Mesodermal cell (in vitro differentiated cells): ENCODE measurements around the gene CEACAM21. TPM values are rescaled to one million over a fixed set of nuclear protein-coding genes. Genes with fewer than 3 reads are reported as not detected.

Source experiments
- H3K27ac ChIP-seq: 2 replicates; pipeline ENCODE4 v1.7.0; 2013; ENCODE audit warnings: mild to moderate bottlenecking, low read depth, low read length, moderate library complexity; ENCODE audit not compliant: severe bottlenecking
- H3K36me3 ChIP-seq: 2 replicates; pipeline ENCODE4 v1.7.1; 2013; ENCODE audit warnings: mild to moderate bottlenecking, low read length, moderate library complexity; ENCODE audit not compliant: control insufficient read depth, insufficient read depth
- H3K4me1 ChIP-seq: one replicate; pipeline ENCODE4 v1.7.1; 2013; ENCODE audit warnings: mild to moderate bottlenecking, low read length; ENCODE audit not compliant: insufficient read depth, control insufficient read depth, poor library complexity, severe bottlenecking
- H3K4me3 ChIP-seq: 2 replicates; pipeline ENCODE4 v1.7.0; 2013; ENCODE audit warnings: low read length, control low read depth, mild to moderate bottlenecking; ENCODE audit not compliant: insufficient read depth, poor library complexity, severe bottlenecking; ENCODE audit errors: extremely low read depth
- H3K9me3 ChIP-seq: 2 replicates; pipeline ENCODE4 v1.7.1; 2013; ENCODE audit warnings: mild to moderate bottlenecking, low read length, moderate library complexity; ENCODE audit not compliant: control insufficient read depth
- whole genome bisulfite sequencing, 2 experiments: methylation state at CpG; one replicate each; pipeline ENCODE4 v1.1.5; 2013; ENCODE audit warnings: missing lambda C conversion rate in 2 of 2; ENCODE audit not compliant: insufficient coverage in 2 of 2; 5-methylcytosine and 5-hydroxymethylcytosine counted together
- polyA plus RNA-seq, 2 experiments: library from polyadenylated mRNA; stranded (reverse); fragments of 50-300 nt; gene quantifications; one replicate each; pipeline ENCODE4 v1.2.3, GENCODE V29; 2013

Gene CEACAM21
- polyA plus RNA-seq (2013, experiment 1 of 2), result 9.5 TPM
- 5.1 TPM for polyA plus RNA-seq (2013, experiment 2 of 2)

DNA sequence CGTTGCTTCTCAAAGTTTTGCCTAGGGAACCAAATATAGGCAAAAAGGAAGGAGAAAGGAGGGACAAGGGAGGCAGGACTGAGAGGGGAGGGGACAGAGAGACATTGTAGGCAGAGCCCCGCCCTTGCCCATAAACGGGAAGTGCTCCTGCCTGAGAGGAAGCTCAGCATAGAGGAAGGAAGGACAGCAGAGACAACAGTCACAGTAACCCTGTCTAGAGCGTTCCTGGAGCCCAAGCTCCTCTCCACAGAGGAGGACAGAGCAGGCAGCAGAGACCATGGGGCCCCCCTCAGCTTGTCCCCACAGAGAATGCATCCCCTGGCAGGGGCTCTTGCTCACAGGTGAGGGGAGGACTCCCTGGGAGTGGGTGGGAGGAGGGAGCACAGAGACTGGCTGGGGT lies at the start of gene CEACAM21:
Gene CEACAM21 (plus strand): TSS at position 169 of the 400 bp plus-strand sequence. CDS start 109 bp downstream, at position 278.
- no peaks in the 10 kb centered on the region for H3K36me3 ChIP-seq
- peaks cover 10% of the 10 kb centered on the region for H3K9me3 ChIP-seq
- H3K4me3 ChIP-seq, result no peak within 1 kb of the TSS
- WGBS, 2 experiments, result 29 to 51% methylated on average over 4 of the region's 4 CpGs
- H3K27ac ChIP-seq, result no peak within 1 kb of the TSS
- no peaks in the 10 kb centered on the region for H3K4me1 ChIP-seq

DNA sequence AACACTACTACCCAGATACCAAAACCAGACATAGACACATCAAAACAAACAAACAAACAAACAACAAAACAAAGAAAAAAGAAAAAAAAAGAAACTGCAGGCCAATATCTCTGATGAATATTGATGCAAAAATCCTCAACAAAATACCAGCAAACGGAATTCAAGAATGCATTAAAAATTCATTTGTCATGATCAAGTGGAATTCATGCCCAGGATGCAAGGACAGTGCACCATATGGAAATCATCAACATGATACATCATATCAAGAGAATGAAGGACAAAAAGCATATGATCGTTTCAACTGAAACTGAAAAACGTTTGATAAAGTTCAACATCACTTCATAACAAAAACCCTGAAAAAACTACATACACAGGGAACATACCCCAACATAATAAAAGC lies 48.9 kb upstream of the CEACAM21 start:
- Histone ChIP-seq H3K9me3 (peaks cover 2% of the 10 kb centered on the region), H3K36me3 (no peaks in the 10 kb centered on the region), H3K4me1 (no peaks in the 10 kb centered on the region), H3K27ac (no peak overlapping the region), H3K4me3 (no peak overlapping the region)
- WGBS, 2 experiments, result 82 to 100% methylated on average over 1 to 2 of the region's 3 CpGs

DNA sequence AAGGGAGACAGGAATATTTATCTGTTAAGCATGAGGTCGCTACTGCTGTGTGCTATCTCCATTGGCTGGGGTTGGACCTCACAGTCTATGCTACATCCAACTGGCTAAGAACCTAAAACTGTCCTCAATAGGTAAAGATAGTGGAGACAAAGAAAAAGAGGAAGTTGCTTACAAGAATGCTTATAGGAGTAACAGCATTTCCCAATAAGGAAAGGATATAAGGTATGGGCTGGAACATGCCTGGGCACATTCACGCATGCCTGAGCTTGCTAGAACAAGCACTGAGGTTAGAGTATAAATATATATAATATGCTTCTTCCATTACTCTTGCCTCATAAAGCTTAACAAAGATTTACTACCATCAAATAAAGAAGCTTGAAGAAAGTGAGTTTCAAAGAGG lies 47.9 kb upstream of the CEACAM21 start:
- 71% methylated on average over 1 of the region's 2 CpGs; no CpG with 5 or more reads in 1 of the 2 experiments for WGBS, 2 experiments

GRCh38 chr19:41529484-41530183 lies 46.3 kb upstream of the CEACAM21 start:
- WGBS, 2 experiments, result 88 to 98% methylated on average over 1 to 4 of the region's 4 CpGs
- Histone ChIP-seq H3K4me3 (no peak overlapping the region), H3K36me3 (no peaks in the 10 kb centered on the region), H3K9me3 (peaks cover 2% of the 10 kb centered on the region), H3K27ac (no peak overlapping the region), H3K4me1 (no peaks in the 10 kb centered on the region)

More for the DNA sequence above, 47.9 kb upstream of the CEACAM21 start:
- no peak overlapping the region for H3K4me3 ChIP-seq
- H3K27ac ChIP-seq, result no peak overlapping the region
- H3K36me3 ChIP-seq, result no peaks in the 10 kb centered on the region
- H3K9me3 ChIP-seq, result peaks cover 2% of the 10 kb centered on the region
- no peaks in the 10 kb centered on the region for H3K4me1 ChIP-seq

DNA sequence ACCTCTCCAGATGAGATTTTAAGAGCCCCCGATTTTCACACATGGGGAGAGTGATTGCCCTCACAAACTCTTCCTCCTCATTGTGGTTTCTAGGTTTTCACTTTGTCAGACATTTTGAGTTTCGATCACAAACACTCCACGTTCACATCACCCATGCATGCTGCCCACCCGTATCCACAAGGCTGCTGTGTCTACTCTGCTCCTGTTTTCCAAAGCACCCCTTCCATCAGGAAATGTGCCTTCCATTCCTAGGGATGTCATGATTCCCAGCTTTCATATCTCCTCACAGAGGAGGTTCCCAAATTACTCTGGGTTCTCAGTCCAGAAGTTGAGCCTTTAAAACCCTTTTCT lies 45.8 kb upstream of the CEACAM21 start:
- Histone ChIP-seq H3K9me3 (peaks cover 2% of the 10 kb centered on the region), H3K4me1 (no peaks in the 10 kb centered on the region), H3K27ac (no peak overlapping the region), H3K4me3 (no peak overlapping the region), H3K36me3 (no peaks in the 10 kb centered on the region)
- WGBS, 2 experiments, result 86 to 97% methylated on average over 4 of the region's 4 CpGs

DNA sequence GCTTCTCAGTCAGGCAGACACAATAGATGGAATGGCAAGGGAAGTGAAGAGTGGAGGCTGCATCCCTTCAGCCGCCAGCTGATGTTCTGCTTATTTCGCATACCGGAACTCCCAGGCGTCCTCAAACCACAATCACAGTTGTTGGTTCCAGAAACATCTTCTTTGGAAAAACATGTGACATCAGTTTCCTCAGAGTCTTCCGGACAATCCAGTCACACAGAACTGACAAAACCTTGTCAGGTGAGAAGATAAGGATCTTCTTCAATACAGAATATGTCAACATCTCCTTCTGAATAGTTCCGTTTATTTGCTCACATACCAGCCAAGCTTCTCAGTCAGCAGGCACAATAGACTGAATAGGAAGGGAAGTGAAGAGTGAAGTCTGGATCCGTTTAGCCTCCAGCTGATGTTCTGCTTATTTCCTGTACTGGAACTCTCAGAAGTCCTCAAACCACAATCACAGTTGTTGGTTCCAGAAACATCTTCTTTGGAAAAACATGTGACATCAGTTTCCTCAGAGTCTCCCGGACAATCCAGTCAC lies 45.1 kb upstream of the CEACAM21 start:
- Histone ChIP-seq H3K27ac (no peak overlapping the region), H3K4me3 (no peak overlapping the region), H3K9me3 (peaks cover 2% of the 10 kb centered on the region), H3K36me3 (no peaks in the 10 kb centered on the region), H3K4me1 (no peaks in the 10 kb centered on the region)
- 88 to 90% methylated on average over 6 to 7 of the region's 8 CpGs for WGBS, 2 experiments

- Histone ChIP-seq H3K4me1 (no peaks in the 10 kb centered on the region), H3K4me3 (no peak overlapping the region), H3K9me3 (peaks cover 2% of the 10 kb centered on the region), H3K36me3 (no peaks in the 10 kb centered on the region), H3K27ac (no peak overlapping the region)
- WGBS, 2 experiments, result 82 to 97% methylated on average over 6 to 9 of the region's 13 CpGs
Measured at GRCh38 chr19:41531438-41532311, 44.3 kb upstream of the CEACAM21 start.

DNA sequence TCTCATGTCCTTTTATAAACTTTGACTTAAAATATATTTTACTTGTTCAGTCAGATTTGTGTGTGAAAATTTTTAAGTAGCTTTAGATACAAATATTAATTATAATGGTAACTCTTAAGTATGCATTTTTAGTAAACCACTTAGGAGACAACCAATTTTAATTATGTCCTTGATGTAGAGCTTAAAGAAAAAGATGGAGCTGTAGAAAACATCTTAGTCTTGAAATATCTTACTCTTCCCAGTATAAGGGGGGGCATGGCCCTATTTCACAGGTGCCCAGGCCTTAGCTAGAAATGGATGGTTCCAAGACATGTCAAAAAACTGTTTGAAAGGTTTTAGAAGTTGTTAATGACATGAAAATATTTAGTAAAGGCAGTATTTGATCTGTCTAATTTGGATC lies 43.4 kb upstream of the CEACAM21 start:
- Histone ChIP-seq H3K4me1 (no peaks in the 10 kb centered on the region), H3K27ac (no peak overlapping the region), H3K36me3 (no peaks in the 10 kb centered on the region), H3K9me3 (peaks cover 2% of the 10 kb centered on the region), H3K4me3 (no peak overlapping the region)

DNA sequence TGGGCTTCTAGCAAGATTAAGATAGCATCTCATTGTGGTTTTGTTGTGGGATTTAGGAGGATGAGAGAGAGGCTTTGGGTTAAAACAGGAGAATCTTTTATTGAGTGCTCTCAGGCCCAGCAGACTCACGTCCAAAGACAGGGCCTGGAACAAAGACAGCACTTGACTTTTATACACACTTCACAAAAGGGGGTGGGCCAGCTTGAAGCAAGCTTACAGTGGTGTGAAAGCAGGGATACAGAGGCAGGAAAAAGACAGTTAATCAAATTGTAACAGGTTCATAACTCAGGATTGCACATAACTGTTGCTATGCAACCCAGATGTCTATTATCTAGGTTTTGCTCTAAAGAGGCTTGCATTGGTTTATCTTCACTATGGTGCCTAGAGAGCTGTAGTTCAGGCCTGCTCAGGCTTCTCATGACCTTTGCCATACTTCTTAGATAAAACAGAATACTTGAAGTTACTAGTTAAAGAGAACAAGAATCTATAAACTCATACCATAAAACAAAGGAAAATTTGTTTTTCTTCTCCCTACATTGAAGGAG lies 42.2 kb upstream of the CEACAM21 start:
- no peak overlapping the region for H3K27ac ChIP-seq
- H3K9me3 ChIP-seq, result peaks cover 2% of the 10 kb centered on the region
- no CpG with 5 or more reads among the region's 1 CpG for WGBS, 2 experiments
- no peak overlapping the region for H3K4me3 ChIP-seq
- no peaks in the 10 kb centered on the region for H3K36me3 ChIP-seq
- no peaks in the 10 kb centered on the region for H3K4me1 ChIP-seq

GRCh38 chr19:41535029-41535622 lies 40.8 kb upstream of the CEACAM21 start:
- no peak overlapping the region for H3K27ac ChIP-seq

More at GRCh38 chr19:41535029-41535622, 40.8 kb upstream of the CEACAM21 start:
- 90 to 100% methylated on average over 2 to 3 of the region's 4 CpGs for WGBS, 2 experiments
- no peaks in the 10 kb centered on the region for H3K4me1 ChIP-seq
- H3K36me3 ChIP-seq, result no peaks in the 10 kb centered on the region
- no peak overlapping the region for H3K4me3 ChIP-seq
- peaks cover 1% of the 10 kb centered on the region for H3K9me3 ChIP-seq
